ENCODE data around the gene MAML3.

Gene MAML3

GRCh38 chr4:139732991-139733570, 420.9 kb downstream of the MAML3 start:
- DNase-seq (ENCODE audit: extremely low spot score), result no peak
- TF ChIP-seq BHLHE40 (IDR thresholded peaks at IDR 0.05; ENCODE audit: borderline replicate concordance) (no peak), ARNT (IDR thresholded peaks at IDR 0.05) (no peak), ELF4 (IDR thresholded peaks at IDR 0.05) (no peak), FOXK2 (IDR thresholded peaks at IDR 0.05) (no peak), TARDBP (IDR thresholded peaks at IDR 0.05) (no peak), SP1 (IDR thresholded peaks at IDR 0.05) (no peak), PKNOX1 (IDR thresholded peaks at IDR 0.05) (no peak), SUZ12 (IDR thresholded peaks at IDR 0.05) (no peak), LEF1 (IDR thresholded peaks at IDR 0.05; ENCODE audit: borderline replicate concordance) (no peak), FOXM1 (IDR thresholded peaks at IDR 0.05; ENCODE audit: borderline replicate concordance) (no peak), FOXA1 (IDR thresholded peaks at IDR 0.05) (no peak)
- ChIA-PET CTCF (interaction anchor here (0.7 to 1.8 kb wide), 6 partner anchors 16 to 627 kb away, joined by 3 to 11 read pairs (median 4); no protein-coding TSS in a partner anchor), POLR2A (no interaction called here)

GRCh38 chr4:139728840-139729239, 425.1 kb downstream of the MAML3 start:
- ChIA-PET CTCF (interaction anchor here (2.2 kb wide), 1 partner anchor 72 kb away, joined by 11 read pairs; no protein-coding TSS in a partner anchor), POLR2A (no interaction called here)
- no peak for TF ChIP-seq LEF1 (IDR thresholded peaks at IDR 0.05; ENCODE audit: borderline replicate concordance)
- TF ChIP-seq CTBP1 (IDR thresholded peaks at IDR 0.05; ENCODE audit: borderline replicate concordance), result no peak
- no peak for TF ChIP-seq SP1 (IDR thresholded peaks at IDR 0.05)
- no peak for TF ChIP-seq ARNT (IDR thresholded peaks at IDR 0.05)
- no peak for TF ChIP-seq TARDBP (IDR thresholded peaks at IDR 0.05)
- no peak for TF ChIP-seq PKNOX1 (IDR thresholded peaks at IDR 0.05)
- no peak for TF ChIP-seq FOXA1 (IDR thresholded peaks at IDR 0.05)
- no peak for TF ChIP-seq BHLHE40 (IDR thresholded peaks at IDR 0.05; ENCODE audit: borderline replicate concordance)
- no peak for DNase-seq (ENCODE audit: extremely low spot score)

- no peak for DNase-seq (ENCODE audit: extremely low spot score)
- TF ChIP-seq HDGF (IDR thresholded peaks at IDR 0.05; ENCODE audit: borderline replicate concordance) (no peak), L3MBTL2 (conservative IDR thresholded peaks at IDR 0.05) (no peak), ELF4 (IDR thresholded peaks at IDR 0.05) (no peak), ARNT (IDR thresholded peaks at IDR 0.05) (no peak), TARDBP (IDR thresholded peaks at IDR 0.05) (no peak), FOXK2 (IDR thresholded peaks at IDR 0.05) (no peak), SP1 (IDR thresholded peaks at IDR 0.05) (no peak)
- CTCF ChIA-PET, result interaction anchor here (0.7 to 2.2 kb wide), 3 partner anchors 22 to 186 kb away, joined by 3 to 11 read pairs (median 3); no protein-coding TSS in a partner anchor
- POLR2A ChIA-PET, result no interaction called here
Observed at GRCh38 chr4:139728146-139728545, 425.8 kb downstream of the MAML3 start.

- no peak for DNase-seq (ENCODE audit: extremely low spot score)
- ChIA-PET CTCF (interaction anchor here (2.2 kb wide), 1 partner anchor 69 kb away, joined by 11 read pairs; no protein-coding TSS in a partner anchor), POLR2A (no interaction called here)
- no peak for TF ChIP-seq FOXA1 (IDR thresholded peaks at IDR 0.05)
- no peak for TF ChIP-seq TARDBP (IDR thresholded peaks at IDR 0.05)
- TF ChIP-seq SP1 (IDR thresholded peaks at IDR 0.05), result no peak
- TF ChIP-seq ARNT (IDR thresholded peaks at IDR 0.05), result no peak
- no peak for TF ChIP-seq ELF4 (IDR thresholded peaks at IDR 0.05)
- TF ChIP-seq L3MBTL2 (conservative IDR thresholded peaks at IDR 0.05), result no peak
- TF ChIP-seq ZNF384 (IDR thresholded peaks at IDR 0.05), result no peak
- TF ChIP-seq CTBP1 (IDR thresholded peaks at IDR 0.05; ENCODE audit: borderline replicate concordance), result no peak
- TF ChIP-seq LEF1 (IDR thresholded peaks at IDR 0.05; ENCODE audit: borderline replicate concordance), result no peak
- no peak for TF ChIP-seq FOXM1 (IDR thresholded peaks at IDR 0.05; ENCODE audit: borderline replicate concordance)
- no peak for TF ChIP-seq PKNOX1 (IDR thresholded peaks at IDR 0.05)
- no peak for TF ChIP-seq FOXK2 (IDR thresholded peaks at IDR 0.05)
- no peak for TF ChIP-seq SUZ12 (IDR thresholded peaks at IDR 0.05)
- TF ChIP-seq HDGF (IDR thresholded peaks at IDR 0.05; ENCODE audit: borderline replicate concordance), result no peak
Observed at GRCh38 chr4:139726615-139727014, 427.4 kb downstream of the MAML3 start.

GRCh38 chr4:139725236-139725635, 428.7 kb downstream of the MAML3 start:
- POLR2A ChIA-PET, result no interaction called here
- CTCF ChIA-PET, result no interaction called here
- TF ChIP-seq BHLHE40 (IDR thresholded peaks at IDR 0.05; ENCODE audit: borderline replicate concordance) (no peak), SP1 (IDR thresholded peaks at IDR 0.05) (no peak)
- no peak for DNase-seq (ENCODE audit: extremely low spot score)

GRCh38 chr4:139721789-139722188, 432.2 kb downstream of the MAML3 start:
- no peak for DNase-seq (ENCODE audit: extremely low spot score)
- ChIA-PET POLR2A (no interaction called here), CTCF (no interaction called here)
- no peak for TF ChIP-seq TARDBP (IDR thresholded peaks at IDR 0.05)
- TF ChIP-seq NFRKB (IDR thresholded peaks at IDR 0.05), result no peak
- TF ChIP-seq BHLHE40 (IDR thresholded peaks at IDR 0.05; ENCODE audit: borderline replicate concordance), result no peak
- TF ChIP-seq L3MBTL2 (conservative IDR thresholded peaks at IDR 0.05), result no peak
- no peak for TF ChIP-seq ZNF384 (IDR thresholded peaks at IDR 0.05)
- no peak for TF ChIP-seq HDGF (IDR thresholded peaks at IDR 0.05; ENCODE audit: borderline replicate concordance)
- TF ChIP-seq ELF4 (IDR thresholded peaks at IDR 0.05), result no peak
- no peak for TF ChIP-seq ARNT (IDR thresholded peaks at IDR 0.05)
- TF ChIP-seq SP1 (IDR thresholded peaks at IDR 0.05), result no peak
- no peak for TF ChIP-seq PKNOX1 (IDR thresholded peaks at IDR 0.05)
- TF ChIP-seq SUZ12 (IDR thresholded peaks at IDR 0.05), result no peak
- no peak for TF ChIP-seq CTBP1 (IDR thresholded peaks at IDR 0.05; ENCODE audit: borderline replicate concordance)
- TF ChIP-seq FOXA1 (IDR thresholded peaks at IDR 0.05), result no peak
